ENCODE measurements around the gene SEPTIN1. TPM values are rescaled to one million over a fixed set of nuclear protein-coding genes. Genes with fewer than 3 reads are reported as not detected.

SEPTIN1 gene
- polyA plus RNA-seq, 1 of the 3 experiments (the other 2 are of a cell fraction): 0.25 TPM

- Histone ChIP-seq H3K9ac (no peak overlapping the region), H3K4me3 (ENCODE audit: low read depth in 2 of 2, low read length in 1 of 2) (no peak overlapping the region), H3K79me2 (ENCODE audit: insufficient read depth) (peaks cover 84% of the 10 kb centered on the region), H3K4me2 (no peak overlapping the region; the same call in 1 of the 2 replicates), H2AFZ (ENCODE audit: low read depth) (no peak overlapping the region), H3K27ac (ENCODE audit: low read depth in 2 of 2, low read length in 1 of 2) (no peak overlapping the region), H3K27me3 (ENCODE audit: insufficient read depth) (no peaks in the 10 kb centered on the region), H3K36me3 (replicated peaks in 1 of 2; ENCODE audit: control insufficient read depth in 1 of 2, insufficient read depth in 2 of 2, low read length in 1 of 2) (peaks cover 13 to 25% of the 10 kb centered on the region in 2 experiments), H3F3A (replicated peaks; ENCODE audit: insufficient read depth) (peaks cover 7% of the 10 kb centered on the region), H3K9me3 (no peaks in the 10 kb centered on the region), H4K20me1 (ENCODE audit: insufficient read depth) (peaks cover 56% of the 10 kb centered on the region), H3K4me1 (ENCODE audit: control insufficient read depth in 1 of 2, insufficient read depth in 2 of 2, low read depth in 1 of 2, low read length in 1 of 2) (peaks cover 3 to 25% of the 10 kb centered on the region in 2 experiments; a peak in 3 of 4 replicates), H3K9me2 (no peaks in the 10 kb centered on the region)
- no peak for TF ChIP-seq RFX5 (IDR thresholded peaks at IDR 0.05; ENCODE audit: low read length)
- no peak for TF ChIP-seq NFIC (IDR thresholded peaks at IDR 0.05; ENCODE audit: borderline replicate concordance)
- TF ChIP-seq SMC3 (IDR thresholded peaks at IDR 0.05; ENCODE audit: low read depth, low read length): no peak
- TF ChIP-seq POLR2AphosphoS5 (IDR thresholded peaks at IDR 0.05; ENCODE audit: low read depth, low read length): no peak
- TF ChIP-seq TEAD4 (IDR thresholded peaks at IDR 0.05; ENCODE audit: borderline replicate concordance, insufficient read depth): no peak
- no peak for TF ChIP-seq IRF3 (IDR thresholded peaks at IDR 0.05; ENCODE audit: low read depth, low read length)
- no peak for TF ChIP-seq TAF1 (IDR thresholded peaks at IDR 0.05; ENCODE audit: borderline replicate concordance, low read depth, low read length)
- no peak for TF ChIP-seq FOXM1 (IDR thresholded peaks at IDR 0.05; ENCODE audit: low read depth)
- no peak for TF ChIP-seq MXI1 (IDR thresholded peaks at IDR 0.05; ENCODE audit: low read depth, low read length)
- no peak for TF ChIP-seq TCF12 (IDR thresholded peaks at IDR 0.05)
- no peak for TF ChIP-seq REST (IDR thresholded peaks at IDR 0.05; ENCODE audit: low read depth, low read length)
- TF ChIP-seq RXRA (IDR thresholded peaks at IDR 0.05; ENCODE audit: borderline replicate concordance, low read depth): no peak
- TF ChIP-seq, protein P1, sequence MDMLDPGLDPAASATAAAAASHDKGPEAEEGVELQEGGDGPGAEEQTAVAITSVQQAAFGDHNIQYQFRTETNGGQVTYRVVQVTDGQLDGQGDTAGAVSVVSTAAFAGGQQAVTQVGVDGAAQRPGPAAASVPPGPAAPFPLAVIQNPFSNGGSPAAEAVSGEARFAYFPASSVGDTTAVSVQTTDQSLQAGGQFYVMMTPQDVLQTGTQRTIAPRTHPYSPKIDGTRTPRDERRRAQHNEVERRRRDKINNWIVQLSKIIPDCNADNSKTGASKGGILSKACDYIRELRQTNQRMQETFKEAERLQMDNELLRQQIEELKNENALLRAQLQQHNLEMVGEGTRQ (IDR thresholded peaks at IDR 0.05; ENCODE audit: borderline replicate concordance, low read depth, low read length): no peak
- no peak for TF ChIP-seq CHD2 (IDR thresholded peaks at IDR 0.05; ENCODE audit: low read length, partially characterized antibody)
- TF ChIP-seq PBX3 (IDR thresholded peaks at IDR 0.05): no peak
- no peak for DNase-seq
- CTCF ChIA-PET: interaction anchor here (1.2 to 4.0 kb wide), 2 partner anchors 13 to 43 kb away, joined by 3 to 19 read pairs; partner anchors contain the start of gene CD2BP2
- 95% methylated on average over 4 of the region's 4 CpGs for WGBS (ENCODE audit: low lambda C conversion rate)
- POLR2A ChIA-PET: interaction anchor here (0.8 to 1.1 kb wide), 2 partner anchors 10 to 11 kb away, joined by 3 read pairs; partner anchors contain the start of gene CD2BP2
These were observed 15.8 kb downstream of the SEPTIN1 start for GRCh38 chr16:30366511-30366910.

All from SK-N-SH (cell line).